Breast epithelium (tissue), 3 donors: ENCODE data around the gene ZNF561.

ENCODE experiments used
- POLR2A ChIP-seq: fragments of 450-650 bp; IDR thresholded peaks from one replicate; pipeline ENCODE4 v1.6.1; 2016; ENCODE audit warnings: antibody characterized with exemption, mild to moderate bottlenecking, moderate library complexity
- POLR2AphosphoS5 ChIP-seq, 3 donors: sonication (generic); formaldehyde crosslinking; IDR thresholded peaks; one replicate each; pipeline ENCODE4 v1.6.1; 2017; ENCODE audit warnings: antibody characterized with exemption in 3 of 3
- TF ChIP-seq, protein P1 (sequence below), 3 donors: fragments of 450-650 bp; IDR thresholded peaks; one replicate each; pipeline ENCODE4 v1.5.1; 2016 to 2017; ENCODE audit warnings: antibody characterized with exemption in 3 of 3, mild to moderate bottlenecking in 3 of 3, moderate library complexity in 3 of 3

DNA sequence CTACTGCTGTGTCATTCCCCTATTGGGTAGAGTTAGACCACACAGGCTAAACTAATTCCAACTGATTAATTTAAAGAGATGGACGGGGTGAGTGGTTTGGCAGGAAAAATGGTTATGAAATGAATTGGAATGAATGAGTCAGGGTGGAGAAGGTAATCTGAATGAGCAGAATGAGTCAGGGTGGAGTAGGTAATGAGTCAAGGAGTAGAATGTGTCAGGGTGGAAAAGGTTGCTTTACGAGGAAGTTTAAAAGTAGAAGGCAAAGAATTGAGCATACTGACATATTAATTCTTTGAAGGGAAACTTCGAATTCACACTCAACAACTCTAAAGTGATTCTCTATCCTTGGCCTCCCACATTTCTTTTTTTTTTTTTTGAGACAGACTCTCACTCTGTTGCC is 24.0 kb downstream of the ZNF561 start:
- TF ChIP-seq POLR2A, result no peak
- TF ChIP-seq, protein P1, sequence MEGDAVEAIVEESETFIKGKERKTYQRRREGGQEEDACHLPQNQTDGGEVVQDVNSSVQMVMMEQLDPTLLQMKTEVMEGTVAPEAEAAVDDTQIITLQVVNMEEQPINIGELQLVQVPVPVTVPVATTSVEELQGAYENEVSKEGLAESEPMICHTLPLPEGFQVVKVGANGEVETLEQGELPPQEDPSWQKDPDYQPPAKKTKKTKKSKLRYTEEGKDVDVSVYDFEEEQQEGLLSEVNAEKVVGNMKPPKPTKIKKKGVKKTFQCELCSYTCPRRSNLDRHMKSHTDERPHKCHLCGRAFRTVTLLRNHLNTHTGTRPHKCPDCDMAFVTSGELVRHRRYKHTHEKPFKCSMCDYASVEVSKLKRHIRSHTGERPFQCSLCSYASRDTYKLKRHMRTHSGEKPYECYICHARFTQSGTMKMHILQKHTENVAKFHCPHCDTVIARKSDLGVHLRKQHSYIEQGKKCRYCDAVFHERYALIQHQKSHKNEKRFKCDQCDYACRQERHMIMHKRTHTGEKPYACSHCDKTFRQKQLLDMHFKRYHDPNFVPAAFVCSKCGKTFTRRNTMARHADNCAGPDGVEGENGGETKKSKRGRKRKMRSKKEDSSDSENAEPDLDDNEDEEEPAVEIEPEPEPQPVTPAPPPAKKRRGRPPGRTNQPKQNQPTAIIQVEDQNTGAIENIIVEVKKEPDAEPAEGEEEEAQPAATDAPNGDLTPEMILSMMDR (IDR thresholded peaks at IDR 0.05), result no peak
- no peak for TF ChIP-seq POLR2AphosphoS5 (IDR thresholded peaks at IDR 0.05)
